Uterus (tissue), 4 donors: ENCODE results near the gene MED4. TPM values are rescaled to one million over a fixed set of nuclear protein-coding genes. Genes with fewer than 3 reads are reported as not detected.

Experiments
- DNase-seq, 2 donors: peaks; one replicate each; pipeline ENCODE4 v3.0.0-alpha.2; 2019 to 2020
- H3K27ac ChIP-seq, 2 donors: fragments of 200-600 bp; sonication (generic); 1 replicate in 1 of 2; 2 replicates in 1 of 2; pipeline ENCODE4 v1.5.1; 2016 to 2018
- H3K27me3 ChIP-seq, 2 donors: fragments of 200-600 bp; sonication (generic); one replicate each; pipeline ENCODE4 v1.5.1; 2018 to 2019; ENCODE audit warnings: control low read depth in 1 of 2
- H3K36me3 ChIP-seq, 2 donors: fragments of 200-600 bp; sonication (generic); one replicate each; pipeline ENCODE4 v1.5.1; 2019; ENCODE audit warnings: control low read depth in 1 of 2
- H3K4me1 ChIP-seq, 2 donors: fragments of 200-600 bp; sonication (generic); one replicate each; pipeline ENCODE4 v1.5.1; 2018 to 2019; ENCODE audit warnings: control low read depth in 1 of 2
- H3K4me3 ChIP-seq, 2 donors: fragments of 200-600 bp; sonication (generic); 1 replicate in 1 of 2; 2 replicates in 1 of 2; pipeline ENCODE4 v1.5.1; 2018 to 2019; ENCODE audit warnings: mild to moderate bottlenecking in 1 of 2
- H3K9me3 ChIP-seq, 2 donors: fragments of 200-600 bp; sonication (generic); one replicate each; pipeline ENCODE4 v1.5.1; 2019; ENCODE audit warnings: control low read depth in 1 of 2
- CTCF ChIP-seq, 4 experiments: fragments of 200-600 bp in 2 of 4; fragments of 450-650 bp in 2 of 4; sonication (generic) in 2 of 4; IDR thresholded peaks; one replicate each; pipeline ENCODE4 v1.5.1; 2016 to 2019; ENCODE audit warnings: antibody characterized with exemption in 4 of 4, mild to moderate bottlenecking in 2 of 4, moderate library complexity in 1 of 4
- POLR2A ChIP-seq, 2 donors: fragments of 450-650 bp; IDR thresholded peaks; one replicate each; pipeline ENCODE4 v1.6.1; 2016; ENCODE audit warnings: antibody characterized with exemption in 2 of 2, mild to moderate bottlenecking in 1 of 2, moderate library complexity in 1 of 2
- intact Hi-C: fragments of 100-400 bp; cut with DNase I; formaldehyde crosslinking; loops from one replicate; pipeline ENCODE4 v1.15.1; 2023; ENCODE audit warnings: low total_unique reads
- total RNA-seq, 4 donors: library from RNA; depleted of rRNA in 3 of 4; stranded (reverse); fragments of >200 nt in 3 of 4; gene quantifications; one replicate each; pipeline versions ENCODE4 v1.1.0 to v1.2.4, GENCODE V29; 2014 to 2023
- donor health status: DM: yes; HTN: yes; CAD: no.

Gene MED4
- total RNA-seq, 4 donors from 2014 or later, result 38.4 to 53.4 (median 49.1) TPM

DNA sequence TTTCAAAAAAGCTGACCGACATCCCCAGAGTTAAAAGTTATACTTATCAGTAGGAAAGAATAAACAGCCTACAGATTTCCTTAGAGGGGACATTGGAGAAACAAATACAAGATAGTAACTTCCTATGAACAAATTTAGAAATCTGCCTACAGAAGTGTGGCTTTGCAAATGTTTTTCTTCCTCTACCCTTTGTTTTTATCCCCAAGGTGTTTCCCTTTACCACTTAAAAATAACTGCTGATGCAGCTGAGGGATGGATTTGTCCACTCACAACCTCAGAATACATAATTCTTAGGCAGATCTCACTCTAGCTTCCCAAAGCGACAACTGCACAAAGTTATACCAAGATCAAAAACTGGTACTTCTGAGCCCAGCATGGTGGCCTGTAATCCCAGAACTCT is 20.9 kb downstream of the MED4 start:
- H3K4me3 ChIP-seq, result no peak overlapping the region
- DNase-seq, result no peak
- no peaks in the 10 kb centered on the region for H3K27me3 ChIP-seq
- TF ChIP-seq POLR2A (IDR thresholded peaks at IDR 0.05) (no peak), CTCF (IDR thresholded peaks at IDR 0.05) (no peak)
- intact Hi-C loops, result no loop called here
- H3K9me3 ChIP-seq, result peaks cover 0 to 17% of the 10 kb centered on the region in 2 donors
- H3K4me1 ChIP-seq, result no peaks in the 10 kb centered on the region
- no peaks in the 10 kb centered on the region for H3K36me3 ChIP-seq
- no peak overlapping the region for H3K27ac ChIP-seq

DNA sequence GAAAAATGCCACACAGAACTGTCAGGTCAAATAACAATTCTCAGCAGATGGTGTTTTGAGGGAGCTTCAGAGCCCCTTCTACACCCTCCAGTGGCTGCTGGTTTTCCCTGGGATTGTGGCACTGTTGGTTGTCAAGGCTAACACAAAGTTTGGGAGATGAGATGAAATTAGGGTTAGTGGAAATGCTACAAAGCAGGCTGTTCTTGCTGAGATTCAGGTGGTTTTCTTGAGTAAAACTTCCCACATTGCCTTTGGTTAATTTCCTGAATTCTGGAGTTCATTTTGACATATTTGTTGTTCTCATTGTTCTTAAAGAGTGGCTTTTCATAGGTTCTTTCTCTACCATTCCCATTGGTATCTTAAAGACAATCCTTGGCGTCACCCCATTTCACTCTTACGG is 22.1 kb downstream of the MED4 start:
- Histone ChIP-seq H3K4me1 (no peaks in the 10 kb centered on the region), H3K27ac (no peak overlapping the region), H3K27me3 (no peaks in the 10 kb centered on the region), H3K9me3 (peaks cover 0 to 25% of the 10 kb centered on the region in 2 donors), H3K36me3 (no peaks in the 10 kb centered on the region), H3K4me3 (no peak overlapping the region)
- DNase-seq, result no peak
- TF ChIP-seq POLR2A (IDR thresholded peaks at IDR 0.05) (no peak), CTCF (IDR thresholded peaks at IDR 0.05) (no peak)
- intact Hi-C loops, result no loop called here

- Histone ChIP-seq H3K27ac (no peak overlapping the region), H3K27me3 (no peaks in the 10 kb centered on the region), H3K9me3 (peaks cover 0 to 25% of the 10 kb centered on the region in 2 donors), H3K4me3 (no peak overlapping the region), H3K36me3 (no peaks in the 10 kb centered on the region), H3K4me1 (no peaks in the 10 kb centered on the region)
- no peak for TF ChIP-seq POLR2A (IDR thresholded peaks at IDR 0.05)
- TF ChIP-seq CTCF (IDR thresholded peaks at IDR 0.05), result no peak
- intact Hi-C loops, result no loop called here
- no peak for DNase-seq
These were observed 22.6 kb downstream of the MED4 start for GRCh38 chr13:48072304-48072703.

GRCh38 chr13:48070942-48071341 is 24.0 kb downstream of the MED4 start:
- TF ChIP-seq POLR2A (IDR thresholded peaks at IDR 0.05) (no peak), CTCF (IDR thresholded peaks at IDR 0.05) (no peak)
- H3K9me3 ChIP-seq, result peaks cover 0 to 25% of the 10 kb centered on the region in 2 donors
- H3K36me3 ChIP-seq, result no peaks in the 10 kb centered on the region
- no peak overlapping the region for H3K27ac ChIP-seq
- intact Hi-C loops, result no loop called here
- H3K4me1 ChIP-seq, result no peaks in the 10 kb centered on the region
- H3K4me3 ChIP-seq, result no peak overlapping the region
- no peaks in the 10 kb centered on the region for H3K27me3 ChIP-seq
- no peak for DNase-seq

DNA sequence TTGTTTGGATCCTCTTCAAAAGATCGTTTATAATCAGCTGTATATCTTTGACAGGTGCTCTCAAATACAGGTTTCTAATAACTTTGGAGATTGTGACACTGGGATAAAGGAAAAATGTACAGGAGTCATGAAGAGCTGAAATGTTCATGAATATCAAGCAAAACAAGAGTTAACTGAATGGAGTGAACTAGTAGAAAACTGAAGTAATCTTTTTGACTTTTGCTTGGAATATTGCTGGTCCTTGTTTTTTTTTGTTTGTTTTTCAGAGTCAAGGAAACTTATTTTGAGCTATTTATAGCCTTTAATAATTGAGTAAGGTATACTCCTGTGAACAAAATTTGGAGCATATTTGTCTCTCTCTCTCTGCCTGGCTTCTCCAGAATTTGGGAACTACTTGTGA is 25.3 kb downstream of the MED4 start:
- intact Hi-C loops, result no loop called here
- Histone ChIP-seq H3K4me3 (no peak overlapping the region), H3K27me3 (no peaks in the 10 kb centered on the region), H3K4me1 (no peaks in the 10 kb centered on the region), H3K36me3 (no peaks in the 10 kb centered on the region), H3K27ac (no peak overlapping the region), H3K9me3 (peaks cover 0 to 25% of the 10 kb centered on the region in 2 donors)
- no peak for DNase-seq
- TF ChIP-seq POLR2A (IDR thresholded peaks at IDR 0.05) (no peak), CTCF (IDR thresholded peaks at IDR 0.05) (no peak)
